ENCODE data around the gene ETNPPL. TPM values are rescaled to one million over a fixed set of nuclear protein-coding genes. Genes with fewer than 3 reads are reported as not detected.

Gene ETNPPL
- total RNA-seq, 4 donors from 2014 or later: not detected

GRCh38 chr4:108742451-108743420, 20.1 kb downstream of the ETNPPL start:
- 69 to 76% methylated on average over 13 of the region's 13 CpGs for WGBS, 2 donors
- H3K4me3 ChIP-seq (ENCODE audit: low read depth, poor library complexity, severe bottlenecking): no peak overlapping the region
- intact Hi-C loops (cut with DNase I; ENCODE audit: low total_unique reads): no loop called here
- TF ChIP-seq, protein P1, sequence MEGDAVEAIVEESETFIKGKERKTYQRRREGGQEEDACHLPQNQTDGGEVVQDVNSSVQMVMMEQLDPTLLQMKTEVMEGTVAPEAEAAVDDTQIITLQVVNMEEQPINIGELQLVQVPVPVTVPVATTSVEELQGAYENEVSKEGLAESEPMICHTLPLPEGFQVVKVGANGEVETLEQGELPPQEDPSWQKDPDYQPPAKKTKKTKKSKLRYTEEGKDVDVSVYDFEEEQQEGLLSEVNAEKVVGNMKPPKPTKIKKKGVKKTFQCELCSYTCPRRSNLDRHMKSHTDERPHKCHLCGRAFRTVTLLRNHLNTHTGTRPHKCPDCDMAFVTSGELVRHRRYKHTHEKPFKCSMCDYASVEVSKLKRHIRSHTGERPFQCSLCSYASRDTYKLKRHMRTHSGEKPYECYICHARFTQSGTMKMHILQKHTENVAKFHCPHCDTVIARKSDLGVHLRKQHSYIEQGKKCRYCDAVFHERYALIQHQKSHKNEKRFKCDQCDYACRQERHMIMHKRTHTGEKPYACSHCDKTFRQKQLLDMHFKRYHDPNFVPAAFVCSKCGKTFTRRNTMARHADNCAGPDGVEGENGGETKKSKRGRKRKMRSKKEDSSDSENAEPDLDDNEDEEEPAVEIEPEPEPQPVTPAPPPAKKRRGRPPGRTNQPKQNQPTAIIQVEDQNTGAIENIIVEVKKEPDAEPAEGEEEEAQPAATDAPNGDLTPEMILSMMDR (IDR thresholded peaks at IDR 0.05): no peak
- TF ChIP-seq POLR2A (IDR thresholded peaks at IDR 0.05): no peak
- no peak for DNase-seq (ENCODE audit: low spot score in 2 of 2)

GRCh38 chr4:108738003-108738706, 24.7 kb downstream of the ETNPPL start:
- no peak overlapping the region for H3K4me3 ChIP-seq (ENCODE audit: low read depth, poor library complexity, severe bottlenecking)
- intact Hi-C loops (cut with DNase I; ENCODE audit: low total_unique reads): no loop called here
- WGBS, 2 donors: 88 to 91% methylated on average over 2 of the region's 2 CpGs
- no peak for TF ChIP-seq POLR2A (IDR thresholded peaks at IDR 0.05)
- TF ChIP-seq, protein P1 (IDR thresholded peaks at IDR 0.05): no peak
- no peak for DNase-seq (ENCODE audit: low spot score in 2 of 2)

DNA sequence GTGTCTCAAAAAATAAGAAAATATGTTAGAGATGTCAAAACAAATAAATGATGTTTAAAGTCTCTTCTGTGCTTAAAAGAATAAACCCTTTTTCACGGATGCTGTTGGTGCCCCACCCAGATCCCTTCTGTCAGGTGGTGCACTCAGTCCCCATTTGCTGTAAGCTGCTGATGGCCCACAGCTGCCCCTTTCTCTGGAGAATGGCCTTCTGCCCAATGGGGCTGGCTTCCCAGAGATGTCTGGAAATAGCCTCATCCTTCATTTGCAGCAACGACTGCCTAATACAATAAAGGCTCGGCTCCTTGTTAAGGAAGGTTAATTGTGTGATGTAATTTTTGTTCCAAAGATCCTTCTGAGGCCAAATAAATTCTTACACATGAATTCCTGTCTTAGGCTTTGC, 31.8 kb downstream of the ETNPPL start:
- WGBS, 2 donors: 58 to 70% methylated on average over 3 of the region's 3 CpGs
- intact Hi-C loops (cut with DNase I; ENCODE audit: low total_unique reads): no loop called here
- TF ChIP-seq, protein P1 (IDR thresholded peaks at IDR 0.05): no peak
- TF ChIP-seq POLR2A (IDR thresholded peaks at IDR 0.05): no peak
- H3K4me3 ChIP-seq (ENCODE audit: low read depth, poor library complexity, severe bottlenecking): no peak overlapping the region
- no peak for DNase-seq (ENCODE audit: low spot score in 2 of 2)

- WGBS, 2 donors: 62 to 82% methylated on average over 1 of the region's 1 CpG
- DNase-seq (ENCODE audit: low spot score in 2 of 2): no peak
- no peak overlapping the region for H3K4me3 ChIP-seq (ENCODE audit: low read depth, poor library complexity, severe bottlenecking)
- intact Hi-C loops (cut with DNase I; ENCODE audit: low total_unique reads): no loop called here
- TF ChIP-seq, protein P1 (IDR thresholded peaks at IDR 0.05): no peak
- TF ChIP-seq POLR2A (IDR thresholded peaks at IDR 0.05): no peak
Measured at GRCh38 chr4:108730579-108730978, 32.3 kb downstream of the ETNPPL start.

DNA sequence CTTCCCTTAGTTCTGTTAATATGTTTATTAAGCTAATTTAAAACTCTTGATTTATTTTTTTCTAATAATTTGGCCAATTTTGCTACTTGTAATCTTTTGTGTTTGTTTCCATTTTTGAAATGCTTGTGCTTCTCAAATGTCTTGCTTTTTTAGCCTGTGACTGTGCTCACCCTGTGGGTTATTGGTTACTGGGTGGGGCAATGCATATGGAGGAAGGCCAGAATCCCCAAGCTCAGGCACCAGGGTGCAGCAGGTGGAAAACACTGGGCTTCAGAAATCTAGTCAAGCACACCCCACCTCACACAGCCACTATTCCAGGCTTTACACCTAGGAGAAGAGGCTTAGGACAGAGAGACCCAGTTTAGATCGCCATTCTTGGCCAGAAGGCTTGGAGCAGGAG, 33.1 kb downstream of the ETNPPL start:
- TF ChIP-seq, protein P1 (IDR thresholded peaks at IDR 0.05): no peak
- no peak for TF ChIP-seq POLR2A (IDR thresholded peaks at IDR 0.05)
- intact Hi-C loops (cut with DNase I; ENCODE audit: low total_unique reads): no loop called here
- no peak for DNase-seq (ENCODE audit: low spot score in 2 of 2)
- 88 to 94% methylated on average over 1 of the region's 1 CpG for WGBS, 2 donors
- no peak overlapping the region for H3K4me3 ChIP-seq (ENCODE audit: low read depth, poor library complexity, severe bottlenecking)
